Activated gamma-delta T cell treated with anti-CD3 and anti-CD28 coated beads, Interleukin-2, amount 50 U/mL, for 16 hours (primary cell): ENCODE results near the gene CDH11.

Source experiments
- DNase-seq: peaks from one replicate; pipeline ENCODE4 v3.0.0-alpha.2; 2020; ENCODE audit warnings: low read depth

CDH11 gene

GRCh38 chr16:65024767-65025178 is 97.1 kb downstream of the CDH11 start:
- DNase-seq, result no peak

DNA sequence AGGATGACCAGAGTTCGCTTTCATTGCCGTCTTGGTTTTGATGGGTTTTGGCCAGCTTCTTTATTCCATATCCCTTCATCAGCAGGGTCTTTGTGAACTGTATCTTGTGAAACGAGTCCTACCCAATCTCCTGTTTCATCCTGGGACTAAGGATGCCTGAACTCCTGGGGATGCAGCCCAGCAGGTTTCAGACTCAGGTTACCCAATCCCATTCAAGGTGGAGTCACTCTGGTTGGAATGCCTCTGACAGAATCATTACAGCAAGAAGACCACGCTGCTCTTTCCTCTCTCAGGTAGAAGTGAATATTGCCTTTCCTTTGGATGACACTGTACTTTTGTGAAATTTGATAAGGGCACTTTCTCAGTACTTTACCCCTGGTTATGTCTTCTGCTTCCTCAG is 98.1 kb downstream of the CDH11 start:
- DNase-seq, result no peak

DNA sequence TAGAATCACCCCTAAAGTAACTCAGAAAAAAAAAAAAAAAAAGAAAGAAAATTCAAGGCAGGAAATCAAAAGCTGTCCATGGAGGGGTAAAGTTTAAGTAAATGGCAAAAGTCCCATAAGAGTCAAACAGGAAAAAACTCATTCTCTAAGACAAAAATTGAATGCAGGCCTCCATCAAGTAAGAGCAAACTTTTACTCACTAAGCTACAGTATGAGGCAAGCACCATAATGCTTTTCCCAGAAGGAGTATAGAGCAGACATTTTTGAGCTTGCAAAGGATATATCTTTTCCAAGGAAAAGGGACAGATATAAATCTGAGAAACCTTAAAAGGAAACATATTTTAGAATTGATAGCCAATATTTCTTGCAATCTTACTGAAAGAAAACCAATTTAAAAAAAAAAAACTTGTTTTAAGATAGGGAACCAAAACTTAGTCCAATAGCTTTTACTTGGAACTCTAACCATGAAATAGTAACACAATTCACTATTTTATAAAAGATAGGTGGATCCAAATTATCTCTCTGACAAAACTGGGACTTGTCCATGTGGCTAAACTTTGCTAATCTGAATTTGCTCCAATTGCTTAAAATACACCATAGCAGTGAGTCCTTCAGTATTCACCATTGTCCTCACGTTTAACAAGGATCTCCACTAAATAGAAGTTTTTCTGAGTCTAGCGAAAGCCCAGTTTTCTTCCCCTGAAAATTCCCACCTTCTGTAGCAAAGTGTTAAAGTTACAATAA is 99.8 kb downstream of the CDH11 start:
- DNase-seq, result no peak

DNA sequence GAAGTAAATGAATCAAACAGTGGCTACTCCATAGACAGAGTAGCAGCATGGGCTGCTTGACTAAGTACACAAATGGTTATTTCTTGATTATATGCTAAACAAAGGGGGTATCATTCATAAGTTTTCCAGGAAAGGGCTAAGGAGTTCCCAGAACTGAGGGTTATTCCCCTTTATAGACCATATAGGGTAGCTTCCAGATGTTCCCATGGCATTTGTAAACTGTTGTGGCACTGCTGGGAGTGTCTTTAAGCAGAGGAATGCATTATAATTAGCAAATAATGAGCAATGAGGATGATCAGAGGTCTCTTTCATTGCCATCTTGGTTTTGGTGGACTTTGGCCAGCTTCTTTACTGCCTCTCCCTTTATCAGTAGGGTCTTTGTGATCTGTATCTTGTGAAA is 105.1 kb downstream of the CDH11 start:
- DNase-seq, result no peak

DNA sequence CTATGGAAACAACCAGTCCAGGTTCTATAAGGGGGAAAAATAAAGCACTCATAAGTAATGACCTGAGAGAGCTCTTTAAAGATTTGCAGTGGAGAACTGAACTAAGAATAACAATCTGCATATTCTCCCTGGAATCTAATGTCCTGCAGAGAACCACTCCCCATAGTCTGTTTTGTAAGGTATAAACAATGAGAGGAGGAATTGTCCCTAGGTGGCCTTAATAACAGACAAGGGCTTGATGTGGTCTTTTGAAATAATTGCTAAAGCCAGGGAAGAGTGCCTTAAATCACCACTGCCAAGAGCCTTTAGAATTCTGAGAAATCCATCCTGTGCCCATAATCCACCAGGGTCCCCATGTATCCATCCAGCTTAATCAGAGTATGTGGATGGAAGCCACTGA is 106.3 kb downstream of the CDH11 start:
- no peak for DNase-seq

- DNase-seq, result no peak
Observed at GRCh38 chr16:65012357-65012756, 109.5 kb downstream of the CDH11 start.

DNA sequence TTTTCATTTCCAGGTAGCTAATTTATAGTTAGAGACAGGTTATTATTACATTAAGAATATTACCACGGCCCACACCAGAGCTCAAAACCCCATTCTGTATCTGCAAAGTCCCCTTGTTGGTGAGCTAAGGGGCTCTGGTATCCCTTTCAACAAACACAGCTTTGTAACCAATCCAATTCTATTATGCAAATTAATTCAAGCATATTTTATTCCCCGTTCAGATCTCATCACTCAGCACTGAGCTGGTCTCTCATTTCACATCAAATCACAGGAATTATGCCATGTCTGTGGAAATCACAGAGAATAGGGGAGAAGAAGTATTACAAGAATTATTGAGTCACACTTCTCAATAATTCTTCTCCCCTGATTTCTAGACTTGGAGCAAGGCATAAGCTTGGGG is 111.7 kb downstream of the CDH11 start:
- no peak for DNase-seq

GRCh38 chr16:65005696-65006095 is 116.2 kb downstream of the CDH11 start:
- no peak for DNase-seq

DNA sequence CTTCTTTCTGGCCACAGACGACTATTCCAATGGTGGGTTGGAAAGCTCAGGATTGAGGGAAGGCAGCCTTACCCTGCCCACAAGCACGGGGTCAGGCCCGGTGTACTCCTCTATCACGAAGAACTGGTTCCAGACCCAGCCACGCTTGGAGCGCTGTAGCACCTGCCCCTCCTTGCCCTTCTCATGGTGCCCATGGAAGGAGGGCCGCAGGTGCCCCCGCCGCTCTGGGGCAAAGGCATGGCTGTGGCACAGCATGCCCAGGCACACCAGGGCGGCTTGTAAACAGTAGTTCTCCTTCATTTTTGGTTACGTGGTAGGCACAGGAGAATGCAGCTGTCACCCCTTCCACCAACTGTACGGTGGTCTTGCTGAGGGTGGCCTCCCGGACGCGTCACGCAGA is 117.3 kb downstream of the CDH11 start:
- no peak for DNase-seq

GRCh38 chr16:65003621-65004020 is 118.2 kb downstream of the CDH11 start:
- no peak for DNase-seq

GRCh38 chr16:65002265-65002664 is 119.6 kb downstream of the CDH11 start:
- no peak for DNase-seq

- DNase-seq, result no peak
Observed at GRCh38 chr16:65000654-65001053, 121.2 kb downstream of the CDH11 start.

GRCh38 chr16:64997751-64998150 is 124.1 kb downstream of the CDH11 start:
- DNase-seq, result no peak

- no peak for DNase-seq
Observed at GRCh38 chr16:64997121-64997520, 124.7 kb downstream of the CDH11 start.

DNA sequence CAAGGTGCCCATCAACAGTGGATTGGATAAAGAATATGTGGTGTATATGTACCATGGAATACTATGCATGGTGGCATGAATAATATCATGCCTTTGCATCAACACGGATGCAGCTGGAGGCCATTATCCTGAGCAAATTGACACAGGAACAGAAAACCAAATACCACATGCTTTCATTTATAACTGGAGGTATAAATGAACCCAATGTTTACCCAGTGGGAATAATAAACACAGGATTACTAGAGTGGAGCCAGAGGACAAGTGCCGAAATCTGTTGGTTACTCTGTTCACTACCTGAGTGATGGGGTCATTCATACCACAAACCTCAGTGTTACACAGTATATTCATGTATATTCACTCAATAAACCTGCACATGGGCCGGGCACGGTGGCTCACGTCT is 125.2 kb downstream of the CDH11 start:
- no peak for DNase-seq

GRCh38 chr16:64993464-64993863 is 128.4 kb downstream of the CDH11 start:
- no peak for DNase-seq

DNA sequence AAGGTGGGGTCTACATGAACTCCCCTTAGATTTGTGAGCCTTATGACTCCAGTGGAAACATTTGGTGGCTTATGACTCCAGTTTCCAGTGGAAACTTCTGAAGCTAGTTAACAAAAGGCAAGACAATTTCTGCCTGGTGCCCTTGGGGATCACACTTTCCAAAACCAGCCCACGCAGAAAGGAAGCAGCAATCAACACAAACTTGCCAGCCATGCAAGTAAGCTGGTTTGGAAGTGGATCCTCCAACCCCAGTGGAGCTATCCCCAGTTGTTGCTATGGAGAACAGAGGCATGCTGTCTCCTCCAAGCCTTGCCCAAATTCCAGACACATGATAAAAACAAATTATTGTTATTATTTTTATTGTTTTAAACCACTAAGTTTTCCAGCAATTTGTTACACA is 130.9 kb downstream of the CDH11 start:
- DNase-seq, result no peak

DNA sequence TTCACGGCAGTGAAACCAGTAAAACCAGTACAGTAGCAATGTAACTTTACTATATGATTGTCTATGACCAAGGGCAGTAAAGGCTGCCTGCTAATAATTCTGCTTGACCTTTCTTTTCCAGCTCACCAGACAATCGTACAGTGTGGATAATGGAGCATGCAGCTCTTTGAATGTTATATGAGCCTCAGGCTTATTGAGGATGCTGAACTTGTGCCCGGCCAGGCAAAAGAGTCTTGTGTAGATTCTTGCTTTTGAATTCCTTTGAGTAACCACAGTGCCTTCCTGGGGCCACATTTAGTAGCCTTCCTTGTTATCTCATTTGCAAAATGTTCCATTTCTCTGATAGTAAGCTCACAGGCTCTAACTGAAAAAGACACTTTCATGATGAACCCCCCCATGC is 131.8 kb downstream of the CDH11 start:
- no peak for DNase-seq

DNA sequence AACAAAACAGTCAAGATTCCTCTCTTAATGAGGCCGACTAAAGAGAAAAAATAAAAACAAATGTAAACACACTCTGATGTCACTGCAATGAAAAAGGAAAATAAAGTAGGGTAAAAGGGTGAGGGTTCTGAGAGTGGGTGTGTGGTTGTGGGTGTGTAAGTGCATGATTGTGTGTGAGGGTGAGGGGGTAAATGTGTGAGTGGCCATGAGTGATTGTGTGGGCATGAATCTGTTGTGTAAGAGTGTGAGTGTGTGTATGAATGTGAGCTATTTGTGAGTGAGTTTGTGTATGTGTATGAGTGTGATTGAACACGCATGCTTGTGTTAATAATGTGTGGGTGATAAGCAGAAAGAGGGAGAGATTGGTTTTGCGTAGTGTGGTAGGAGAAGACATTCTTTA is 132.8 kb downstream of the CDH11 start:
- no peak for DNase-seq

DNA sequence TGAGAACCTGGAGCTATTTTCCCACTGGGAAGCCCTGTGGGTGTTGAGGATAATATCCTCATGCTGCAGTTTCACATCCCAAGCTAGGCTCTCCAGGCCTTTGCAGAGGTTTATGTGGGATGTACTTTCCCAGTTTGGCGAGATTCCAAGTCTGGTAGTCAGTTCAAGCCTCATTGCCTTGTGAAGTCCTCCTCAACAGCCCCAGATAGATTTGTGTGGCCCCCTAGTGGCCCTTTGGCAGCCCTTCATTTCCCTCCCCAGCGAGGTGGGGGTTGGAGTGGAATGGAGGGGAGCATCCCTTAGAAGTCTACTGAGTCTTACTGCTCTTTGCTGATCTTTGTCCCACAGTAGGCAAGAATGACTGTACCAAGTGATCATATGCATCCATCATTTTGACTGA is 137.9 kb downstream of the CDH11 start:
- DNase-seq, result no peak

DNA sequence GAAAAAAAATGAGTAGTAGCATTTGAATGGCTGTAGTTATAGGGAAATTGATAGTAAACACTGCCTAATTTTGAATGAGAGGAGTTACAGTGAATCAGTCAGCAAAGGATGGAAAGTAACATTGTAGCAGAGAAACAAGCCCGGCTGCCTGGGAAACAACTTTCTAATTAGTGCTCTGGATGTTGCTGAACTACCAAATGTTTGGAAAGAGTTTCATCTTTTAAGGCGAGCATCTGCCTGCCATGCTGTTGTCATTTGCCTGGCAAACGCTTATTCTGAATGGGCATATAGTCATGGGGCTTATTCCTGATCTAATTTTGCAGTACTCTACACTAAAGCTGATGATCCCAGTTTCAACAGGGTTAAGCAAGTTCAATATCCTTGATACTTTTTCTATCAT is 138.6 kb downstream of the CDH11 start:
- no peak for DNase-seq

GRCh38 chr16:64982581-64982980 is 139.3 kb downstream of the CDH11 start:
- DNase-seq, result no peak

- DNase-seq, result no peak
Observed at GRCh38 chr16:64981568-64982281, 140.1 kb downstream of the CDH11 start.
